GM15510 (cell line): Measurements from ENCODE around the gene RHOT2.

Source experiments
- POLR2A ChIP-seq: IDR thresholded peaks from 3 replicates; pipeline ENCODE4 v1.6.1; 2011; ENCODE audit warnings: borderline replicate concordance; ENCODE audit not compliant: insufficient read length; ENCODE audit errors: extremely low read depth

The RHOT2 gene

DNA sequence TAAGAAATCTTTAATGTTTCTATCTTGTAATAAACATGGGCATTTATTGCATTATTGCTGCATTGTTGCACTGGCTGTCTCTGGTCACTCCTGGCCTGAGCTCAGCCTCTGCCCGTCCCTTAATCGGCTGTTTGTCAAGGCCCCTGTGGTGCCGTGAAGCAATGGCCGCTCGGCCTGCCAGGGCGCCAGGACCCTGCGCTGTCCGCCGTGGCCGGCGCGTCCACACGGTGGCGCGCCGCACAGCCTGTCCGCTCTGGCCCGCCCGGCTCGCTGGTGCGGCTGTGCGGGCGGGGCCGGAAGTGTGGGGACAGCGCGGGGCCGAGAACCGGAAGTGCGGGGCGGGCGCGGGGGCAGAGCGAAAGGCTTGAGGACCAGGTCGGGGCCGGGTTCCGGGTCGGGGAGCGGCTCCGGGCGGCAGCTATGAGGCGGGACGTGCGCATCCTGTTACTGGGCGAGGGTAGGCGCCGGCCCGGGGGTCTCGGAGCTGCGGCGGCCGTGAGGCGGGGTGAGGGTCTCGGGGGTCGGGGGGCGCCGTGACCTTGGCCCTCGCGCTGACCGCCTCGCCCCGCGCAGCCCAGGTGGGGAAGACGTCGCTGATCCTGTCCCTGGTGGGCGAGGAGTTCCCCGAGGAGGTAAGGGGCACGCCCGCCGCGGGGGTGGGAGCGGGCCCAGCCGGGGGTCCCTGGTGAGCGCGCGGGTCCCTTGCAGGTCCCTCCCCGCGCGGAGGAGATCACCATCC is at the start of gene RHOT2:
TSS of gene RHOT2 (plus strand) at position 353 of the 739 bp plus-strand sequence. CDS start at position 421, 68 bp downstream.
- peak; percentile 95 for TF ChIP-seq POLR2A

GRCh38 chr16:619476-620100 is 48.3 kb upstream of the RHOT2 start:
- TF ChIP-seq POLR2A, result no peak

GRCh38 chr16:620700-621525 is 47.0 kb upstream of the RHOT2 start:
- TF ChIP-seq POLR2A, result no peak

DNA sequence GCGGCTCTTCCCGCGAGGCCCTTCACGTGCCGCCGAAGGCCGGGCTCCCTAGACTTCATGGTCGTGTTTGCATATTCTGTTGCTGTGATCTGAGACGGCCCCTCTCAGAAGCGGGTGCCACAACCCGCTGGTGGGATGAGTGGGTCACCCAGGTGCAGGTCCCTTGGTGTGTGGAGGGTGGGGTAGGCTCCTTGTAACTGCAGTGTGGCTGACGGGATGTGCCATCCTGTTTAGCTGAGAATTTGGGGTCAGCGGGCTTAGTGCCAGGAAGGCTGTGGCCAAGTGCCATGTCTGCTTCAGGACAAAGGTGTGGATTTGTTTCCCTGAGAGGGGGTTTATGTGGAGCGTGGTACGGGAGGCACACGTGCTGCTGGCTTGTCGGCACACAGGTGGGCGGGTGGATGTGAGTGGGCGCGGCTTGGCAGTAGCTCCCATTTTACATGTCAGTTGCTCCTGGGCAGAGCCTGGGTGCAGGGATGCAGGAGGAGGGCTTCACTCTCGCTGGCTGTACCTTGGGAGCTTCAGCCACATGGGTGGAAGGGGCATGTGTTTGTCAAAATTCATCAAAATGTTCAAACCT is 46.3 kb upstream of the RHOT2 start:
- no peak for TF ChIP-seq POLR2A

DNA sequence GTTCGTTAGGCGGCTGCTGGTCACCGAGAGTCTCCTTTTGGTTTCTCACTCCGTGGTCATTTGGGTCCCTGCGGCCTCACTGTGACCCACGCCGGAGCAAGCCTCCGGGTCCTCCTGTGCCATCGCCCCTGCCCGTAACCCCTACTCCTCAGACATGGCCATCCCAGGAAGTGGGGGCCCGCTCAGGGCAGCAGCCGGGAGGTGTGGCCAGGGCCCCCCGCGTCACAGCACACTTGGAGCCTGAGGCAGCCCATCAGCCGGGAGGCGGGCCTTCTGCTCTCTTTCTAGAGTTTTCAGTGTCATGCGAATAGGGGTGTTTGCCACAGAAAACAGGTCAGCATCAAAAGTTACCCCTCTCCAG is 45.0 kb upstream of the RHOT2 start:
- TF ChIP-seq POLR2A, result no peak

- TF ChIP-seq POLR2A, result no peak
Observed at GRCh38 chr16:624526-625070, 43.3 kb upstream of the RHOT2 start.

GRCh38 chr16:625117-625976 is 42.6 kb upstream of the RHOT2 start:
- no peak for TF ChIP-seq POLR2A

- TF ChIP-seq POLR2A, result no peak
Observed at GRCh38 chr16:625977-626765, 41.8 kb upstream of the RHOT2 start.

- no peak for TF ChIP-seq POLR2A
Observed at GRCh38 chr16:626787-627453, 41.0 kb upstream of the RHOT2 start.

DNA sequence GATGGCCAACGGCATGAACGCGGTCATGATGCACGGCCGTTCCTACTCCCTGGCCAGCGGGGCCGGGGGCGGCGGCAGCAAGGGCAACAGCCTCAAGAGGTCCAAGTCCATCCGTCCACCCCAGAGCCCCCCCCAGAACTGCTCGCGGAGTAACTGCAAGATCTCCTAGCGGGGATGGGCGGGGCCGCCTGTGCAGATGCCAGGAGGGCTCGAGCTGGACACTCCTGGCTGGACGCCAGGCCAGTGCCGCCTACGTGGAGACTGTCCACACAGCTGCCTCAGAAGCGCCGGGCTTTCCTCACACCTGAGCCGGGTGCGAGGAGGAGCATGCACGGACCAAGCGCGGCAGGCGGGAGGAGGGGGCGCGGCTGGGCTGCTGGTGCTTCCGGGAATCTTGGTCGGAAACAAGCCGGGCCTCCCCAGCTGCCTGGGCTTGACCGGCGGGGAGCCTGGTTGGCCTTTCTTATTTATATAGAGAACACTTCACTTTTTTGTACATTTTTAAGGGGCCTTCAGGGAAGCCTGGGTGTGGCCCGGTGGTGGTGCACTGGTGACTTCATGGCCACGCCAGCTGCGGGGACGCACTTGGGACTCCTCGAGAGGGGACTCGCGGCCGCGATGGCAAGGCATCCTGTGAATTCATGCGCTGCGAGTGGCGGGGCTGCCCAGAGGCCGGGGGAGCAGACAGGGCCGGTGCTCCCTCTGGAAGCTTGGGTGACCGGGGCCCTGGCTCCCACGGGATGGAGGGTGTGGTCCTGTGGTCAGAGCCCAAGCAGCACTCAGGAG is 40.3 kb upstream of the RHOT2 start:
- TF ChIP-seq POLR2A, result no peak

DNA sequence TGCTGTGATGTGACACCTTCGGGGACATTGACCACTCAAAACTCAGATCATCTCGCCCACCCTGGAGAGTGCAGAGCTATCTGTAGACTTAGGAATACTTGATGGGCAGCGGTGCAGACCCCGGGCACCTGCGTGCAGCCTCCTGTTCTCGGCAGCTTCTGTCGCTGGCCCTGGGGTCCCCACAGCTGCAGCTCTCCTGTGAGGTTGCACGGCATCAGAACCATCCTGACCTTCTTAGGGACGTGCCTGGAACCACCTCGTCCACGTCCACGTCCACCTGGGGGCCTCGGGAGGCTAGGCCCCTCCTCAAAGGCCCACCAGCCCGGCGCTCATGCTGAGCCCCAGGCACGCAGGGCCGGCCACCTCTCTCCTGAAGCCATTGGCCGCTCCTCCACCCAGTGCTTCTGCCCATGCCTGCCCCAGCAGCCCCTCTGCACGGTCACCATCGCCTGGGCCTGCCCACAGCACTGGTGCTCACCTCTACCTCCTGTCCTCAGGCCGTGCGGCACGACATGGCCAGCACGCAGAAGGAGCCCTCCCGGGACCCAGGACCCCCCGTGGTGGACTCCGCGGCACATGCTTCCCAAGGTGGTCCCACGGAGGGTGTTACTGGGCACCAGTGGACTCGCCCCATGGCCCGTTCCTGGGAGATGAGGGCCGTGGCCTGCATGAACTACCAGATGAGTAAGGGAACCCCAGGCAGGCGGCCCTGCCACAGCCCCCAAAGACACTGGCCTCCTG is 39.4 kb upstream of the RHOT2 start:
- TF ChIP-seq POLR2A, result no peak

- TF ChIP-seq POLR2A, result no peak
Observed at GRCh38 chr16:629185-629832, 38.6 kb upstream of the RHOT2 start.
